Stimulated activated CD8-positive, alpha-beta memory T cell treated with anti-CD3 and anti-CD28 coated beads, Interleukin-7, amount 100 ng/mL, for 48 hours (primary cell): ENCODE measurements around the gene IRF7.
A peak's percentile ranks its signal among the peaks of the same experiment; 100 is the strongest.
"Not testable (repeated sequence)": the region's sequence is repeated elsewhere in the genome, so short reads cannot be mapped to it uniquely, and the experiment has no call there.

Experiments used
- DNase-seq, 2 donors: peaks; one replicate each; pipeline ENCODE4 v3.0.0-alpha.2; 2020; ENCODE audit warnings: low read depth in 1 of 2; ENCODE audit errors: extremely low read depth in 1 of 2

IRF7 gene

DNA sequence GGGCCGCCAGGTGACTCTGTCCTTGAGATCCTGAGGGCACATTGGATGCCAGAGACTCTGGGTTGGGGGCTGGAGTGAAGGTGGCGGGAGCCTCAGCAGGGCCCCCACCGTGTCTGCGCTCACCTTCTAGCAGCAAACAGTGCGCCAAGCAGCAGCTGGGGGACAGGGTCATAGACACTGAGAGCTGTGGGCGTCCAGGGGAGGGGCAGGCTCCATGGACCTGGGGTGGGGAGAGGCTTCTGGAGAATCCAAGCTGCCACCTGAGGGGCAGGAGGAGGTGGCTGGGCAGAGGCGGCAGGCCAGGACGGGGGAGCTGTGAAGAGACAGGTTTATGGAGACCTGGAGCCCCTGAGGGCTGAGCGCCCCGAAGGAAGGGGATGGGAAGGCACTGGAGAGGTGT is 31.5 kb downstream of the IRF7 start:
- no peak for DNase-seq

- no peak for DNase-seq
These were observed 34.0 kb downstream of the IRF7 start for GRCh38 chr11:581752-582151.

GRCh38 chr11:581342-581741 is 34.4 kb downstream of the IRF7 start:
- no peak for DNase-seq

- DNase-seq, result no peak
These were observed 35.7 kb downstream of the IRF7 start for GRCh38 chr11:579830-580601.

GRCh38 chr11:578276-579035 is 37.3 kb downstream of the IRF7 start:
- DNase-seq, result no peak

- DNase-seq, result no peak
These were observed 38.2 kb downstream of the IRF7 start for GRCh38 chr11:577611-577894.

DNA sequence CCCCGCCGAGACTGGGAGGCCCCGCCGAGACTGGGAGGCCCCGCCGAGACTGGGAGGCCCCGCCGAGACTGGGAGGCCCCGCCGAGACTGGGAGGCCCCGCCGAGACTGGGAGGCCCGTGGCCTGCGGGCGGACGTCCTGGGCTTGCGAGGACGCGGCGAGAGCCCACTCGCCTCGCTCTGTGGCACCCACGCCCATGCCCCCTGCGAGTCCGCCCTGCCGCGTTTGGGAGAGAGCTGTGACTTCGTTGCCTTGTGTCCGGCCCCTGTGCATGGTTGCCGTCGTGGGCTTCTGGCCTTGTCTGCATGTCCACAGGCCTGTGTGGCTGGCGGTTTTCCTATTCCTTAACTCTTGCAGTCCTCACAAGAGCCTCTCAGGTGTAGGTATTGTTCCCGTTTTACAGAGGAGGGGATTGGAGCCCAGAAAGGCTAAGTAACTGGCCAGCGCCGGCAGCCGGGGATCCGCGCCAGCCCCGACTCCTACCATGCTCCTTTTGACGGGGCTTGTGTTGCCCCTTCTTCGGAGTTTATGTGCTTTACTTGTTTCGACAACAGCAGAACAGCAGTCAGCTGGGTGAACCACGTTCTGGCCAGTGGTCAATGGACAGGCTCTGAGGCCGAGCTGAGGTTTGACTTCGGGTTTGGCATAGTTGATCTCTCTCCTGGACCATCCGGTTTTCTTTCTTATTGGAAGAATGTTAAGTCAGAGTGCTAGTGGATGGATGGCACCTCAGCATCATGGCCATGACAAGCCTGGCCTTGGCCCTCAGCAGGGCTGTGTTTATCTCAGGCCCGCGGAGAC is 38.7 kb downstream of the IRF7 start:
- DNase-seq, result no peak

DNA sequence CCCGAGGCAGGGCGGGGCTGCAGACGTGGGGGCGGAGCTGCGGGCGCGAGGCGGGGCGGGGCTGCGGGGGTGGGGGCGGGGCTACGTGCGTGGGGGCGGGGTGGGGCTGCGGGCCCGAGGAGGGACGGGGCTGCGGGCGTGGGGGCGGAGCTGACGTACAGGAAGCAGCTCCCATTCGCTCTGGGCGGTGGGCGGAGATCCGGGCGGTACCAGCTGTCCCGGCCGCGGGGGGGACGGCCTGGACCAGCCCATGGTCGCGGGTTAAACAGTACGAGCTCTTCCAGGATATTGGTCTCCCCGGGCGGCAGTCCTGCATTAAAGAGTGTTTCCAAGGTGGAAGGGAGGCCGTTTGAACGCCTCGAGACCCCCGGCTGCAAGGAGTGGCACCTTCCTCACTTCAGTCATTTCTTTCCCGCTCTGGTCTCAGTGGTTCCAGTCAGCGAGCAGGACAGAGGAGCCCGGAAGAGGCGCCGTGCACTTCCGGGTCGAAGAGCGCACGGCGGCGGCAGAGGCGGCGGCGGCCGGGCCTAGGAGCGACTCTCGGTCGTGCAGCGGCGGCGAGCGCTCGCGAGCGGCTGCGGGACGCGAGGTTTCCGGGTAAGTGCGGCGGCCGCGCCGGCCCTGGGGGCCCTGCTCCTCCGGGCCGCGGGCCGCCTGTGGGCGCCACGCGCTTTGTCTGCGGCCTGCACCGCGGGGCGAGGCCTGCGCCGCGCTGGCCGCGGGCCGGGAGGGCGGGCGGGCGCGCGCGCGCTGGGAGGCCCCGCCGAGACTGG is 39.6 kb downstream of the IRF7 start, which contains the start of gene PHRF1:
PHRF1 (plus strand) TSS at position 475 of the 773 bp plus-strand sequence. CDS start 5,043 bp downstream, outside the sequence.
- DNase-seq, result peak; percentile 85 to 92

DNA sequence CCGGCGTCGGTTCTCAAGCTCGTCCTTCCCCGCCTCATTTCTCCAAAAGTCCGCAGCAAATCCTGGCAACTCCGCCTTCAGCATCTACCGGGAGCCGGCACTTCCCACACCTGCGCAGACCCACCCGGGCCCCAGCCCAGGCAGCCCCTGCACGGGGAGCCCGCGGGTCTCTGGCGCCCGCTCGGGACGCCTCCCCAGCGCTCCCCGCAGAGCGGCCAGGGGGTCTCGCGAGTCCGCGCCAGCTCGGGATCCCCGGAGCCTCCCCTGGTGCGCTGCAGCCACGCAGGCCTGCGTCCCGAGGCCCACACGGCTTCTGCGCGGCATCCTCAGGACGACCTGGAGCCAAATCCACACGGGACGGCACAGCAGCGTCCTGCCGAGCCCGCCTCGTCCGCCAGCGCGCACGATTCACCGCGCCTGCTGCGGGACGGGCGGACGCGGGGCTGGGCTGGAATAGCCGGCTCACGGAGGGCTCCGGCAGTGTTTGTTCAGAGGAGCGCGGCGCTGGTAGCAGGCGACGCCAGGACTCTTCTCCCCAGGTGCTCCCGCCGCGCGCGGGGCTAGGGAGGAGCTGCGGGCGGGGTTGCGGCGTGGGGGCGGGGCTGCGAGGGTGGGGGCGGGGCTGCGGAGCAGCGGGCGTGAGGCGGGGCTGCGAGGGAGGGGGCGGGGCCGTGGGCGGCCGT is 40.3 kb downstream of the IRF7 start:
- DNase-seq, result no peak

DNA sequence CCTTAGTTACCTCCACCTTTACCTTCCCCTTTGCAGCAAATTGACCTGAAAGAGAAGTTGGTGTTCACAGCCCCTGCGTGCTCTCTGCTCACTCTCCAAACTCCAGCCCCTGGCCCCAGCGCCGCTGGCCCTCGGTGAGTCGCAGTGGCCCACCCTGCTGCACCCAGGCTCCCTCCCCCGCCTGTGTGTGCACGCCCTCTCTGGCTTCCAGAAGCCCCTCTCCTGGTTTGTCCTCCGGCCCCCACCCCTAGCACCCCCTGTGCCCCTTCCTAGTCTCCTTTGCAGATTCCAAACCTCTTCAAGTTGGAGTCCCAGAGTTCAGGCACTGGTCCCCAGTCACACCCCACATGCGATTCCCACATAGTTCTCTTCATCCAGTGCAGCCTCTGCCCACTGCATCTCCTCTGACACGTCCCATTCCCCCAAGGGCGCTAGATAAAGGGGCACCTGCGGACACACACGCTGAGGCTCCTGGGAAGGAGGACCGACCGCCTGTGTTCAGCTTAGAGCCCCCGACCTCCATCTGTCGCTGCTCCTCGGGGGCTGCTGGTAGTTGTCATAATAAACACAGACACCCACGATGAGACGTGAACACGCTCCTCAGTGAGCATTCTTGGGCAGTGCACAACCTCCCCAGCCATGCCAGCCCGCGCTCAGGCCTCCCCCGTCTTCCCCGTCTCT is 41.0 kb downstream of the IRF7 start:
- DNase-seq, result no peak

- DNase-seq, result not testable (repeated sequence)
These were observed 41.6 kb downstream of the IRF7 start for GRCh38 chr11:574031-574570.

- no peak for DNase-seq
These were observed 42.5 kb downstream of the IRF7 start for GRCh38 chr11:573146-573759.

DNA sequence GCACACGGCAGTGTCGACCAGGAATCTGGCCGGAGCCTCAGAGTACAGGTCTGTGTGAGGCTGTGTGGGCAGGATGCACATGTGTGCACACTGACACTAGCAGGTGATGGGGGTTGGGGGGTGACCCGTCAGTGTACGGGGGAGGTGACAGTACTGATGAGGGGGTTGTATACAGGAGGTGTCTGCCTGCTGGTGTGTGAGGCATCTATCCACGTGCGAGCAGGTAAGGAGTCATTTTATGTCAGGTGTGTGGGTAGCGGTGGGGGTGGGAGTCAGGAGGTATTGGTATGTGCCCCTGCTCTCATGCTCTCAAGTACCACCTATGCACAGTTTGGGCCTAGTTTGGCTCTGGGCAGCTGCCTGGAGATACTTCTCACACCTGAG is 44.0 kb downstream of the IRF7 start:
- no peak for DNase-seq

DNA sequence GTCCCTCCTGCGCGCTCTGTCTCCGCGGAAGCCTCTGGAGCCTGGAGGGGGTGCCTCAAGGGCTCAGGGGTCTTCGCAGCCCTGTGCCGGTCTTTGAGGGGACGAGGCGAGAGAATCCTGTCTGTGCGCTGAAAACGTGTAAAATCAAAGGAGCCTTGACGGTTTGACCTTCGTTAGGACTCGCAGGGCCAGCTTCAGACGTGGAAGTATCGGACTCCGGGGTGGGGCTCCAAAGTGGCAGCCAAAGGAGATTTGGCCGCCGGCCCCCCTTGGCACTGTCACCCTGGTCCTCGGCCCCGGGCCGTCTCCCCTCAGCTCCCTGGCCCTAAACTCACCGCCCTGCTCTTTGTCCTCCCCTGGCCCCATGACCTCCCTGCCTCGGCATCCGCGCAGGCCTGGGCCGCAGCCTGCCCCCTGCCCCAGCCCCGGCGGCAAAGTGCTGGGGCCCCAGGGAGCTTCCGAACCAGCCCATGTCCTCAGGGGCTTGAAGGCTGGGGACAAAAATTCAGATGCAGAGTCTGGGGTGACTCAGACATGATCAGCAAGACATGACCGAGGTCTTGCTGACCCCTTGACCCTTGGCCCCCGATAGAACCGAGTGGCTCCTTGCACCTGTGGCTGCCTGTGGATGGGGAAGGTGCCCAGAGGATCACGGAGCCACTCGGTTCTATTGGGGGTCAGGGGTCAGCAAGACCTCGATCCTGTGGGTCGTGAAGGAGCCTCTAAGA is 46.4 kb downstream of the IRF7 start:
- no peak for DNase-seq

- peak; percentile 89 to 94 for DNase-seq
These were observed 47.2 kb downstream of the IRF7 start for GRCh38 chr11:568306-569157.

GRCh38 chr11:567629-568292 is 48.0 kb downstream of the IRF7 start:
- DNase-seq, result no peak
